Fibroblast of villous mesenchyme (primary cell): ENCODE measurements around the gene PGLYRP1. TPM values are rescaled to one million over a fixed set of nuclear protein-coding genes. Genes with fewer than 3 reads are reported as not detected.
A peak's percentile ranks its signal among the peaks of the same experiment; 100 is the strongest.

Experiments
- DNase-seq: peaks from one replicate; pipeline ENCODE4 v3.0.0-alpha.2; 2010; ENCODE audit warnings: low read depth
- H3K4me3 ChIP-seq: 2 replicates; pipeline ENCODE4 v1.5.1; 2011; ENCODE audit warnings: low read depth, mild to moderate bottlenecking, low read length
- total RNA-seq: library from RNA; depleted of rRNA; stranded (reverse); fragments of >200 nt; gene quantifications from 2 replicates; pipeline ENCODE4 v1.2.3, GENCODE V29; 2012
- TF ChIP-seq, protein P1 (sequence below): IDR thresholded peaks from 2 replicates; pipeline ENCODE4 v1.5.1; 2012; ENCODE audit warnings: low read depth, mild to moderate bottlenecking, low read length; ENCODE audit not compliant: insufficient read depth

Gene PGLYRP1
- total RNA-seq, 1 donor = not detected

- peak overlapping the region; percentile 64 for H3K4me3 ChIP-seq
- TF ChIP-seq, protein P1, sequence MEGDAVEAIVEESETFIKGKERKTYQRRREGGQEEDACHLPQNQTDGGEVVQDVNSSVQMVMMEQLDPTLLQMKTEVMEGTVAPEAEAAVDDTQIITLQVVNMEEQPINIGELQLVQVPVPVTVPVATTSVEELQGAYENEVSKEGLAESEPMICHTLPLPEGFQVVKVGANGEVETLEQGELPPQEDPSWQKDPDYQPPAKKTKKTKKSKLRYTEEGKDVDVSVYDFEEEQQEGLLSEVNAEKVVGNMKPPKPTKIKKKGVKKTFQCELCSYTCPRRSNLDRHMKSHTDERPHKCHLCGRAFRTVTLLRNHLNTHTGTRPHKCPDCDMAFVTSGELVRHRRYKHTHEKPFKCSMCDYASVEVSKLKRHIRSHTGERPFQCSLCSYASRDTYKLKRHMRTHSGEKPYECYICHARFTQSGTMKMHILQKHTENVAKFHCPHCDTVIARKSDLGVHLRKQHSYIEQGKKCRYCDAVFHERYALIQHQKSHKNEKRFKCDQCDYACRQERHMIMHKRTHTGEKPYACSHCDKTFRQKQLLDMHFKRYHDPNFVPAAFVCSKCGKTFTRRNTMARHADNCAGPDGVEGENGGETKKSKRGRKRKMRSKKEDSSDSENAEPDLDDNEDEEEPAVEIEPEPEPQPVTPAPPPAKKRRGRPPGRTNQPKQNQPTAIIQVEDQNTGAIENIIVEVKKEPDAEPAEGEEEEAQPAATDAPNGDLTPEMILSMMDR = peak; percentile 73
- peak; percentile 68 for DNase-seq
Observed at GRCh38 chr19:46016426-46017094, 6.3 kb downstream of the PGLYRP1 start.

DNA sequence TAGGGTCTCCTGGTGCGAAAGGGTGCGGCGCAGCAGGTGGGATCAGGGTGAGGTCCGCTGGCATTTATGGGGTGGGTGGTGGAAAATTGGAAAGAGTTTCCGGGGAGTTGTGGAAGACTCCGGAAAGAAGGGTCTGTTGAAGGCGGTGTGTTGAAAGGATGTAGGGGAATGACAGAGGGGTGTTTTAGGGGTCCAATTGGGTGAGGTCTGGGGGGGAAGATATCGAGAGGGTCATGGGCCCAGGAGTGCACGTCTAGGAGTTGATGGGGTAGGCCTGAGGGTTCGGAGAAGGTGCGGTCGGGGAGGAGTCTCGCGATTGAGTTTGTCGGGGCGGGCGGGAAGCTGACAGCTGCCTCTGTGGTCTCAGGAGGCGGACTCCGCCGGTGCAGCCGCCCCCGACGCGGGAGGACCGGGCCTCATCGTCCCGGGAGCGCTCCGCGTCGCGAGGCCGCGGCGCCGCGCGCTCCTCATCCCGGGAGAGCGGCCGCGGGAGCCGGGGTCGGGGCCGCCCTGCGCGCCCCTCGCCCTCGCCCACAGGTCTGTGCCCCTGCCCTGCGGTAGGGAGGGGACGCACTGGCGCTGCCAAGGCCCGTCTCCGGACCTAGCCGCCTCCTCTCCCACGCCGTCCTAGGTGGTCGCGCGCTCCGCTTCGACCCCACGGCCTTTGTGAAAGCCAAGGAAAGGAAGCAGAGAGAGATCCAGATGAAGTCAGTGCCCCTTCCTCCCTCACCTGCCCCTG, 7.0 kb downstream of the PGLYRP1 start:
- H3K4me3 ChIP-seq = peak overlapping the region; percentile 64
- no peak for DNase-seq
- TF ChIP-seq, protein P1 = no peak

DNA sequence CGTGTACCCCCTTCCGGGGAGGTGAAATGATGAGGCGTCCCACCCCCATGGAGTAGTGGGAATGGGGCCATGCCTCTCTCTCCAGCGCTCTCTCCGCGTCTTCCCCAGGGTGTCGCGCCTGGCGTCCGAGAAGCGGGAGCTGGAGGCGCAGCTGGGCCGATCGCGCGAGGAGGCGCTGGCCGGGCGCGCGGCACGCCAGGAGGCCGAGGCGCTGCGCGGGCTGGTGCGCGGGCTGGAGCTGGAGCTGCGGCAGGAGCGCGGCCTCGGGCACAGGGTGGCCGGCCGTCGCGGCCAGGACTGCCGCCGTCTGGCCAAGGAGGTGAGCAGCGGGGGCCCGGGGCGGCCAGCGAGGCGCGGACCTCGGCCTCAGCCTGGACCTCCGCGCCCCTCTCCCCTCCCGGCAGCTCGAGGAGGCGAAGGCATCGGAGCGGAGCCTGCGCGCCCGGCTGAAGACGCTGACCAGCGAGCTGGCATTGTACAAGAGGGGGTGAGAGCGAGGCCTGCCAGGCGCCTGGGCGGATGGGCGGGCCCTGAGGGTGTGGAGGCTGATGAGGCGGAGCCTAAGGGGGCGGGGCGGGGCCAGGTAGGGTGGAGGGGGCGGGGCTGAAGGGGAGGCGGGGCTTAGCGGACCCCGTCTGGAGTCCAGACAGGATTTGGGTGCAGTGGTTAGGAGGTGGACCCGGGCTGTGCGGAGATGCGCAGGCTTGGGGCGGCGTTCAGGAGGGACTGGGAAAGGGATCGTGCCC, 7.7 kb downstream of the PGLYRP1 start:
- TF ChIP-seq, protein P1 = no peak
- H3K4me3 ChIP-seq = peak overlapping the region; percentile 18
- DNase-seq = peak; percentile 7

- H3K4me3 ChIP-seq = peak overlapping the region; percentile 18
- TF ChIP-seq, protein P1 = no peak
Observed at GRCh38 chr19:46014534-46014933, 8.3 kb downstream of the PGLYRP1 start.

GRCh38 chr19:46009530-46010510, 13.0 kb downstream of the PGLYRP1 start:
- no peak overlapping the region for H3K4me3 ChIP-seq
- DNase-seq = peak; percentile 61
- TF ChIP-seq, protein P1 = peak; percentile 81

More at GRCh38 chr19:46014534-46014933, 8.3 kb downstream of the PGLYRP1 start:
- DNase-seq = no peak

- TF ChIP-seq, protein P1 = no peak
- no peak for DNase-seq
- no peak overlapping the region for H3K4me3 ChIP-seq
Observed at GRCh38 chr19:46006411-46006810, 16.4 kb downstream of the PGLYRP1 start.
